K562 (cell line): ENCODE results near the gene SYCP2. TPM values are rescaled to one million over a fixed set of nuclear protein-coding genes. Genes with fewer than 3 reads are reported as not detected.

Source experiments
- ATAC-seq: fragments of 200-7000 bp; cut with Tn5 transposase; 3 replicates; pipeline ENCODE4 v1.9.1; 2020; ENCODE audit warnings: moderate library complexity
- BruUV-seq: library from RNA; stranded (reverse); fragments of 400-500 nt; replicated peaks from 2 replicates; lab custom pipeline; 2021; lab: Mats Ljungman, UMichigan
- CTCF ChIA-PET: fragments of 300-600 bp; formaldehyde crosslinking; extraction: SDS; loops from one replicate; lab custom pipeline; 2021; ENCODE audit warnings: low intra/inter-chr PET ratio; lab: Yijun Ruan, JAX
- POLR2A ChIA-PET: fragments of 300-600, 350-650 bp; sonication (Branson Sonifier 250); formaldehyde crosslinking; extraction: SDS; loops from one replicate; lab custom pipeline; 2021; ENCODE audit warnings: antibody characterized with exemption, inconsistent platforms; lab: Yijun Ruan, JAX
- DNase-seq, 4 experiments: peaks; one replicate each; pipeline versions ENCODE4 v3.0.0 to v3.0.0-alpha.2; 2011 to 2018; ENCODE audit warnings: low spot score in 3 of 4, mixed read lengths in 3 of 4; ENCODE audit errors: extremely low read depth in 1 of 4
- FAIRE-seq: peaks from 2 replicates; lab custom pipeline; 2011; peaks lifted over from hg19 to GRCh38; lab: Jason Lieb, UNC
- H2AFZ ChIP-seq: 2 replicates; pipeline ENCODE4 v1.6.0; 2011; ENCODE audit warnings: low read depth, low read length, control low read depth, inconsistent platforms
- H3K27ac ChIP-seq: fragments of 200-600 bp; 3 replicates; pipeline ENCODE4 v1.8.0; 2011; ENCODE audit warnings: low read depth, mild to moderate bottlenecking, control low read depth, inconsistent platforms, low read length, moderate library complexity, mixed read lengths; ENCODE audit errors: extremely low read depth
- H3K27me3 ChIP-seq, 2 experiments: fragments of 300-600 bp in 1 of 2; 2 replicates in 1 of 2; 3 replicates in 1 of 2; pipeline versions ENCODE4 v1.6.0 to v1.8.0; 2011; ENCODE audit warnings: inconsistent platforms in 2 of 2, low read length in 2 of 2, mild to moderate bottlenecking in 1 of 2, mixed read lengths in 1 of 2, moderate library complexity in 1 of 2; ENCODE audit not compliant: control insufficient read depth in 2 of 2, insufficient read depth in 2 of 2
- H3K36me3 ChIP-seq: fragments of 300-600 bp; 3 replicates; pipeline ENCODE4 v1.8.0; 2011; ENCODE audit warnings: mild to moderate bottlenecking, low read length, inconsistent platforms; ENCODE audit not compliant: control insufficient read depth, insufficient read depth
- H3K4me1 ChIP-seq, 2 experiments: fragments of 200-600 bp in 1 of 2; replicated peaks in 1 of 2; 2 replicates in 1 of 2; 3 replicates in 1 of 2; pipeline versions ENCODE4 v1.5.1 to v1.8.0; 2011; ENCODE audit warnings: inconsistent platforms in 2 of 2, low read length in 2 of 2, mild to moderate bottlenecking in 1 of 2, mixed read lengths in 1 of 2, moderate library complexity in 1 of 2; ENCODE audit not compliant: control insufficient read depth in 2 of 2, insufficient read depth in 2 of 2
- H3K4me2 ChIP-seq: 2 replicates; pipeline ENCODE4 v1.6.1; 2011; ENCODE audit warnings: low read length, control low read depth, inconsistent platforms, mixed read lengths; ENCODE audit not compliant: insufficient read depth
- H3K4me3 ChIP-seq: fragments of 200-600 bp; sonication (generic), shearing (Covaris generic); 2 replicates; pipeline ENCODE4 v1.5.1; 2016; ENCODE audit warnings: control low read depth, inconsistent platforms
- H3K79me2 ChIP-seq: fragments of 200-600 bp; 3 replicates; pipeline ENCODE4 v1.8.0; 2011; ENCODE audit warnings: low read length, inconsistent platforms; ENCODE audit not compliant: control insufficient read depth, insufficient read depth
- H3K9ac ChIP-seq, 2 experiments: 2 replicates each; pipeline versions ENCODE4 v1.6.0 to v1.6.1; 2011; ENCODE audit warnings: low read depth in 2 of 2, low read length in 2 of 2, control low read depth in 1 of 2, inconsistent platforms in 1 of 2, mild to moderate bottlenecking in 1 of 2, mixed read lengths in 1 of 2; ENCODE audit not compliant: insufficient read depth in 1 of 2
- H3K9me1 ChIP-seq: one replicate; pipeline ENCODE4 v1.6.0; 2011; ENCODE audit warnings: inconsistent platforms, mild to moderate bottlenecking, low read length, moderate library complexity; ENCODE audit not compliant: control insufficient read depth, insufficient read depth
- H3K9me3 ChIP-seq: replicated peaks from 2 replicates; pipeline ENCODE4 v1.5.1; 2011; ENCODE audit warnings: low read depth, low read length, inconsistent platforms; ENCODE audit not compliant: control insufficient read depth, insufficient read depth
- H4K20me1 ChIP-seq: replicated peaks from 2 replicates; pipeline ENCODE4 v1.6.1; 2011; ENCODE audit warnings: low read length, inconsistent platforms, mixed read lengths; ENCODE audit not compliant: control insufficient read depth, insufficient read depth
- CREBBP ChIP-seq: IDR thresholded peaks from one replicate; pipeline ENCODE4 v1.6.1; 2012; ENCODE audit warnings: low read depth, mild to moderate bottlenecking, control low read depth, inconsistent platforms, low read length
- CTCFL ChIP-seq: IDR thresholded peaks from 2 replicates; pipeline ENCODE4 v1.6.1; 2011; ENCODE audit warnings: borderline replicate concordance, low read depth, mild to moderate bottlenecking, moderate library complexity, low read length; ENCODE audit not compliant: insufficient read depth, poor library complexity, severe bottlenecking
- MCM5 ChIP-seq: fragments of 450-650 bp; IDR thresholded peaks from 2 replicates; pipeline ENCODE4 v1.6.1; 2016; ENCODE audit warnings: low read depth
- PTBP1 ChIP-seq: fragments of 200-400 bp; formaldehyde crosslinking; IDR thresholded peaks from 2 replicates; pipeline ENCODE4 v1.6.1; 2017; ENCODE audit warnings: low read depth, low read length
- SIRT6 ChIP-seq: IDR thresholded peaks from one replicate; pipeline ENCODE4 v1.6.1; 2012; ENCODE audit warnings: low read depth, mild to moderate bottlenecking, control low read depth, inconsistent platforms, low read length, moderate library complexity
- SMARCA4 ChIP-seq: fragments of 450-650 bp; IDR thresholded peaks from 2 replicates; pipeline ENCODE4 v1.6.1; 2016
- ZNF133 ChIP-seq: fragments of 250-450 bp; sonication (Bioruptor Pico); IDR thresholded peaks from 2 replicates; pipeline ENCODE4 v1.4.0; 2020; ENCODE audit warnings: mild to moderate bottlenecking
- WGBS: fragments of 100-300 bp; shearing (Covaris generic); methylation state at CpG from one replicate; pipeline ENCODE4 v1.1.6; 2016; ENCODE audit warnings: low coverage, mixed read lengths; ENCODE audit not compliant: insufficient coverage; ENCODE audit errors: missing lambda C conversion rate; 5-methylcytosine and 5-hydroxymethylcytosine counted together
- in situ Hi-C: fragments of 300-500 bp; cut with MboI; formaldehyde crosslinking; loops from 4 replicates; pipeline ENCODE4 v1.15.0; 2018; ENCODE audit warnings: inconsistent platforms, mixed read lengths
- intact Hi-C: fragments of 100-400 bp; cut with micrococcal nuclease; formaldehyde crosslinking; loops from 2 replicates; pipeline ENCODE4 v1.14.2; 2022
- polyA plus RNA-seq, 8 experiments: library from polyadenylated mRNA; depleted of rRNA in 4 of 8; stranded (reverse) in 5 of 8; unstranded in 3 of 8; fragments of >200 nt; fragmentation: Nextera tagmentation in 2 of 8; fragmentation: Illumina TruSeq in 1 of 8; extraction: Ambion mirVana in 2 of 8; extraction: Trizol in 1 of 8; gene quantifications; 2 replicates each; pipeline versions ENCODE4 v1.2.1 to v1.2.3, GENCODE V29; 2011 to 2014; ENCODE audit warnings: inconsistent platforms in 1 of 8, missing spikeins in 1 of 8
- total RNA-seq, 7 experiments: library from RNA; depleted of rRNA in 6 of 7; stranded (reverse); fragments of >200 nt in 6 of 7; fragmentation: Illumina TruSeq in 2 of 7; extraction: Trizol in 2 of 7; gene quantifications; 2 replicates each; pipeline versions ENCODE4 v1.2.1 to v1.2.3, GENCODE V29; 2011 to 2021; ENCODE audit warnings: low replicate concordance in 1 of 7
- TF ChIP-seq, protein P1 (sequence below): fragments of 250-450 bp; sonication (Bioruptor Pico); IDR thresholded peaks from 2 replicates; pipeline ENCODE4 v1.8.0; 2022; ENCODE audit warnings: inconsistent platforms
- TF ChIP-seq, protein P2 (sequence below): sonication (generic); formaldehyde crosslinking; IDR thresholded peaks from 2 replicates; pipeline ENCODE4 v1.8.0; 2022; ENCODE audit warnings: missing genetic modification reagents, mild to moderate bottlenecking, borderline replicate concordance

The SYCP2 gene
- total and polyA plus RNA-seq, 9 of the 15 experiments (the other 6 are each of a cell fraction or from before 2014, with no cell fraction given), result 0.24 to 1.6 (median 0.67) TPM

GRCh38 chr20:59931511-59932312 lies 1.7 kb downstream of the SYCP2 start:
- no peak for ATAC-seq

More at GRCh38 chr20:59931511-59932312, 1.7 kb downstream of the SYCP2 start:
- Histone ChIP-seq H3K79me2 (no peaks in the 10 kb centered on the region), H3K4me2 (no peak overlapping the region), H3K9me1 (no peaks in the 10 kb centered on the region), H2AFZ (no peak overlapping the region), H3K9me3 (no peaks in the 10 kb centered on the region), H3K9ac (no peak overlapping the region), H4K20me1 (no peaks in the 10 kb centered on the region), H3K27ac (no peak overlapping the region), H3K36me3 (no peaks in the 10 kb centered on the region), H3K4me3 (no peak overlapping the region), H3K27me3 (no peaks in the 10 kb centered on the region), H3K4me1 (peaks cover 0 to 19% of the 10 kb centered on the region in 2 experiments; a peak in 2 of 5 replicates)
- intact Hi-C loops (no loop called here), in situ Hi-C loops (no loop called here)
- FAIRE-seq (peak; percentile 19), DNase-seq (no peak)
- TF ChIP-seq, protein P1, sequence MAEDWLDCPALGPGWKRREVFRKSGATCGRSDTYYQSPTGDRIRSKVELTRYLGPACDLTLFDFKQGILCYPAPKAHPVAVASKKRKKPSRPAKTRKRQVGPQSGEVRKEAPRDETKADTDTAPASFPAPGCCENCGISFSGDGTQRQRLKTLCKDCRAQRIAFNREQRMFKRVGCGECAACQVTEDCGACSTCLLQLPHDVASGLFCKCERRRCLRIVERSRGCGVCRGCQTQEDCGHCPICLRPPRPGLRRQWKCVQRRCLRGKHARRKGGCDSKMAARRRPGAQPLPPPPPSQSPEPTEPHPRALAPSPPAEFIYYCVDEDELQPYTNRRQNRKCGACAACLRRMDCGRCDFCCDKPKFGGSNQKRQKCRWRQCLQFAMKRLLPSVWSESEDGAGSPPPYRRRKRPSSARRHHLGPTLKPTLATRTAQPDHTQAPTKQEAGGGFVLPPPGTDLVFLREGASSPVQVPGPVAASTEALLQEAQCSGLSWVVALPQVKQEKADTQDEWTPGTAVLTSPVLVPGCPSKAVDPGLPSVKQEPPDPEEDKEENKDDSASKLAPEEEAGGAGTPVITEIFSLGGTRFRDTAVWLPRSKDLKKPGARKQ (CRISPR knock-in tag), result no peak
- TF ChIP-seq CREBBP (no peak), SMARCA4 (no peak), SIRT6 (no peak), CTCFL (no peak), PTBP1 (no peak), ZNF133 (CRISPR knock-in tag) (no peak), MCM5 (no peak)
- TF ChIP-seq, protein P2, sequence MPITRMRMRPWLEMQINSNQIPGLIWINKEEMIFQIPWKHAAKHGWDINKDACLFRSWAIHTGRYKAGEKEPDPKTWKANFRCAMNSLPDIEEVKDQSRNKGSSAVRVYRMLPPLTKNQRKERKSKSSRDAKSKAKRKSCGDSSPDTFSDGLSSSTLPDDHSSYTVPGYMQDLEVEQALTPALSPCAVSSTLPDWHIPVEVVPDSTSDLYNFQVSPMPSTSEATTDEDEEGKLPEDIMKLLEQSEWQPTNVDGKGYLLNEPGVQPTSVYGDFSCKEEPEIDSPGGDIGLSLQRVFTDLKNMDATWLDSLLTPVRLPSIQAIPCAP (CRISPR knock-in tag), result no peak
- POLR2A ChIA-PET, result no interaction called here
- CTCF ChIA-PET, result no interaction called here
- WGBS, result 27% methylated on average over 9 of the region's 9 CpGs
- BruUV-seq, result no TSS peak
